Fibroblast of the aortic adventitia (primary cell): ENCODE measurements around the gene ZNF443. TPM values are rescaled to one million over a fixed set of nuclear protein-coding genes. Genes with fewer than 3 reads are reported as not detected.
"Not testable (repeated sequence)": the region's sequence is repeated elsewhere in the genome, so short reads cannot be mapped to it uniquely, and the experiment has no call there.

Source experiments
- DNase-seq: peaks from one replicate; pipeline ENCODE4 v3.0.0-alpha.2; 2010; ENCODE audit warnings: low read depth
- H3K4me3 ChIP-seq: 2 replicates; pipeline ENCODE4 v1.5.1; 2011; ENCODE audit warnings: low read depth, mild to moderate bottlenecking, control low read depth, low read length, moderate library complexity
- total RNA-seq: library from RNA; depleted of rRNA; stranded (reverse); fragments of >200 nt; gene quantifications from 2 replicates; pipeline ENCODE4 v1.2.3, GENCODE V29; 2012; ENCODE audit warnings: low replicate concordance
- TF ChIP-seq, protein P1 (sequence below): IDR thresholded peaks from 2 replicates; pipeline ENCODE4 v1.5.1; 2011; ENCODE audit warnings: mild to moderate bottlenecking, low read length, control low read depth, inconsistent platforms; ENCODE audit not compliant: insufficient read depth

The ZNF443 gene
- total RNA-seq, 1 donor, result 2.9 TPM

DNA sequence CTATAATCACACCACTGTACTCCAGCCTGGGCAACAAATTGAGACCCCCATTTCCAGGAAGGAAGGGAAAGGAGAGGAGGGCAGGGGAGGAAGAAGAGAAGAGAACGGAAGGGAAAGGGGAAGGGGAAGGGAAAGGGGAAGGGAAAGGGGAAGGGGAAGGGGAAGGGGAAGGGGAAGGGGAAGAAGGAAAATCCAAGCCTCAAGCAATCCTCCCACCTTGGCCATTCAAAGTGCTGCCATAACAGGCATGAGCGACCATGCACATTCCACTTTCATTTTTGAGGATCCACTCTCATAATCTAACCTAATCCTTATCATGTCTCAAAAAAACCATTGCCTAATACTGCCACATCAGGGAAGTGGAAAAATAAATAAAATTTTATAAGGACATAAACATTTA, 54.5 kb downstream of the ZNF443 start:
- DNase-seq, H3K4me3 ChIP-seq: not testable (repeated sequence)

DNA sequence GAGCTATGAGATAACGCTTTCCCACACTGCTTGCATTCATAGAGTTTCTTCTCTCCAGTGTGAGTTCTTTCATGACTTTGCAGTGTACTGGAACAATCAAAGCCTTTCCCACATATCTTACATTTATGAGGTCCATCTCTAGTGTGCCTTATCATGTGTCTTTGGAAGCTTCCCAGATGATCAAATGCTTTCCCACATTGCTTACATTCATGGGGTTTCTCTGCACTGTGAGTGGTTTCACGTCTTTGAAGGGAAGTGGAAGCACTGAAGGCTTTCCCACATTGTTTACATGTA, 60.4 kb downstream of the ZNF443 start:
- no peak for DNase-seq
- TF ChIP-seq, protein P1, sequence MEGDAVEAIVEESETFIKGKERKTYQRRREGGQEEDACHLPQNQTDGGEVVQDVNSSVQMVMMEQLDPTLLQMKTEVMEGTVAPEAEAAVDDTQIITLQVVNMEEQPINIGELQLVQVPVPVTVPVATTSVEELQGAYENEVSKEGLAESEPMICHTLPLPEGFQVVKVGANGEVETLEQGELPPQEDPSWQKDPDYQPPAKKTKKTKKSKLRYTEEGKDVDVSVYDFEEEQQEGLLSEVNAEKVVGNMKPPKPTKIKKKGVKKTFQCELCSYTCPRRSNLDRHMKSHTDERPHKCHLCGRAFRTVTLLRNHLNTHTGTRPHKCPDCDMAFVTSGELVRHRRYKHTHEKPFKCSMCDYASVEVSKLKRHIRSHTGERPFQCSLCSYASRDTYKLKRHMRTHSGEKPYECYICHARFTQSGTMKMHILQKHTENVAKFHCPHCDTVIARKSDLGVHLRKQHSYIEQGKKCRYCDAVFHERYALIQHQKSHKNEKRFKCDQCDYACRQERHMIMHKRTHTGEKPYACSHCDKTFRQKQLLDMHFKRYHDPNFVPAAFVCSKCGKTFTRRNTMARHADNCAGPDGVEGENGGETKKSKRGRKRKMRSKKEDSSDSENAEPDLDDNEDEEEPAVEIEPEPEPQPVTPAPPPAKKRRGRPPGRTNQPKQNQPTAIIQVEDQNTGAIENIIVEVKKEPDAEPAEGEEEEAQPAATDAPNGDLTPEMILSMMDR, result no peak
- no peak overlapping the region for H3K4me3 ChIP-seq

DNA sequence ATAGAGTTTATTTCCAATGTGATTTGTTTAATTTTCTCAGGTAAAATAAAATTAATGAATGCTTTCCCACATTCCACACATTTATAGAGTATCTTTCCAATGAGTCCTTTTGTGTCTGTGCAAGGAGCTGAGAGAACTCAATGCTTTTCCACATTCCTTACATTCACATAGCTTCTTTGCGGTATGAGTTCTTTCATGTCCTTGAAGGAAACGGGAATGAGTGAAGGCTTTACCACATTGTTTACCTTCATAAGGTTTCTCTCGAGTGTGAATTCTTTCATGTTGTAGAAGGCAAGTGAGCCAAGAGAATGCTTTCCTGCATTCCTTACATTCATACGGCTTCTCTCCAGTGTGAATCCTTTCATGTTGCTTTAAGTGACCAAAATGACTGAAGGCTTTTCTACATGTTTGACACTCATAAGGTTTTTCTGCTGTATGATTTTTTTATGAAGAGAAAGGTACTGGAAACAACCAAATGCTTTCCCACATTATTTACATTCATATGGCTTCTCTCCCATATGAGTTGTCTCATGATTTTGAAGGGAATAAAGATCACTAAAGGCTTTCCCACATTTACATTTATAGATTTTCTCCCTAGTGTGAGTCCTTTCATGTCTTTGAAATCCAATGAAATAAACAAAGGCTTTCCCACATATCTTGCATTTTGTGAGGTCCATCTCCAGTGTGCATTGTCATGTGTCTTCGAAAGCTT, 60.9 kb downstream of the ZNF443 start:
- no peak for DNase-seq
- TF ChIP-seq, protein P1, result no peak
- no peak overlapping the region for H3K4me3 ChIP-seq

Other genes starting within 250 kb of the ZNF443 start
- 4.4 and 5.3 TPM in 2 replicates for gene ZNF44, start 146.1 kb downstream of the ZNF443 start, total RNA-seq
- gene ZNF563, start 107.4 kb downstream of the ZNF443 start, total RNA-seq, result 1.6 and 4.0 TPM in 2 replicates
- gene ZNF442, start 75.3 kb downstream of the ZNF443 start, total RNA-seq, result 0.90 and 0.98 TPM in 2 replicates
- 2.4 and 3.8 TPM in 2 replicates for gene ZNF799, start 39.8 kb downstream of the ZNF443 start, total RNA-seq
- 1.4 and 3.8 TPM in 2 replicates for gene ZNF709, start 43.8 kb upstream of the ZNF443 start, total RNA-seq
- gene ZNF564, start 110.5 kb upstream of the ZNF443 start, total RNA-seq, result 7.0 and 13.2 TPM in 2 replicates
- 7.4 and 8.7 TPM in 2 replicates for gene ZNF490, start 169.8 kb upstream of the ZNF443 start, total RNA-seq
- 15.8 and 16.1 TPM in 2 replicates for gene ZNF791, start 169.9 kb upstream of the ZNF443 start, total RNA-seq
- 16.8 and 38.2 TPM in 2 replicates for gene MAN2B1, start 225.7 kb upstream of the ZNF443 start, total RNA-seq
- 6.8 and 15.9 TPM in 2 replicates for gene WDR83, start 225.8 kb upstream of the ZNF443 start, total RNA-seq
- 38.3 and 46.2 TPM in 2 replicates for gene DHPS, start 240.9 kb upstream of the ZNF443 start, total RNA-seq
- gene GNG14, start 247.0 kb upstream of the ZNF443 start, total RNA-seq, result not detected in 2 replicates